Measurements from ENCODE around the gene GEMIN7. TPM values are rescaled to one million over a fixed set of nuclear protein-coding genes. Genes with fewer than 3 reads are reported as not detected.

GEMIN7 gene
- polyA plus RNA-seq, 2 of the 4 experiments (the other 2 are of a cell fraction), result 42.2 to 86.0 TPM

- Histone ChIP-seq H3K9me3 (no peaks in the 10 kb centered on the region), H3K4me1 (0 out of 3 replicates have a peak, but pooled peaks cover 3% of the 10 kb centered on the region), H3K4me2 (no peak overlapping the region), H3K27ac (no peak overlapping the region), H3K4me3 (no peak overlapping the region)
- FAIRE-seq, result no peak
- WGBS (ENCODE audit: missing lambda C conversion rate), result 96% methylated on average over 4 of the region's 4 CpGs
- DNase-seq (ENCODE audit: low read depth in 1 of 2, low spot score in 1 of 2), result no peak
- ChIA-PET POLR2A (interaction anchor here (1.2 kb wide), 1 partner anchor 60 kb away, joined by 3 read pairs; no protein-coding TSS in a partner anchor), CTCF (interaction anchor here (0.7 to 8.1 kb wide), 11 partner anchors 10 to 159 kb away, joined by 3 to 152 read pairs (median 5); partner anchors contain the start of genes APOC2, CLASRP, GEMIN7 and ZNF296)
- TF ChIP-seq RCOR1 (IDR thresholded peaks at IDR 0.05; ENCODE audit: low read depth, low read length) (no peak), NR3C1 (IDR thresholded peaks at IDR 0.05) (no peak), ATOH8 (CRISPR knock-in tag; IDR thresholded peaks at IDR 0.05; ENCODE audit: low read depth) (no peak), RAD21 (conservative IDR thresholded peaks at IDR 0.05 in 1 of 2, IDR thresholded peaks at IDR 0.05 in 1 of 2) (no peak), BHLHE40 (IDR thresholded peaks at IDR 0.05; ENCODE audit: low read depth, low read length) (no peak), FOSL2 (IDR thresholded peaks at IDR 0.05) (no peak), FOSL2 (CRISPR knock-in tag; IDR thresholded peaks at IDR 0.05) (no peak)
- no peak for ATAC-seq
Observed at GRCh38 chr19:45061965-45062364, 17.1 kb upstream of the GEMIN7 start.

- no peak for FAIRE-seq
- no peak for TF ChIP-seq RCOR1 (IDR thresholded peaks at IDR 0.05; ENCODE audit: low read depth, low read length)
- H3K27ac ChIP-seq, result no peak overlapping the region
Observed at GRCh38 chr19:45063851-45064801, 14.9 kb upstream of the GEMIN7 start.

GRCh38 chr19:45066921-45067661, 12.0 kb upstream of the GEMIN7 start:
- DNase-seq (ENCODE audit: low read depth in 1 of 2, low spot score in 1 of 2) (no peak), FAIRE-seq (no peak), ATAC-seq (no peak)
- no peak for TF ChIP-seq ZFP36 (IDR thresholded peaks at IDR 0.05; ENCODE audit: borderline replicate concordance, partially characterized antibody)
- TF ChIP-seq HOXA7 (CRISPR knock-in tag; IDR thresholded peaks at IDR 0.05), result no peak
- TF ChIP-seq MAX (IDR thresholded peaks at IDR 0.05), result no peak
- no peak for TF ChIP-seq CHD2 (IDR thresholded peaks at IDR 0.05; ENCODE audit: low read length, partially characterized antibody)
- TF ChIP-seq ZSCAN20 (CRISPR knock-in tag; IDR thresholded peaks at IDR 0.05), result no peak
- no peak for TF ChIP-seq POLR2A (IDR thresholded peaks at IDR 0.05; ENCODE audit: low read length)
- no peak for TF ChIP-seq EHMT2 (IDR thresholded peaks at IDR 0.05; ENCODE audit: low read depth)
- TF ChIP-seq MYC (IDR thresholded peaks at IDR 0.05; ENCODE audit: borderline replicate concordance, low read length), result no peak
- TF ChIP-seq TP53 (CRISPR knock-in tag; IDR thresholded peaks at IDR 0.05), result no peak
- TF ChIP-seq PHF8 (IDR thresholded peaks at IDR 0.05; ENCODE audit: borderline replicate concordance, low read depth), result no peak
- TF ChIP-seq HDAC2 (IDR thresholded peaks at IDR 0.05), result no peak
- no peak for TF ChIP-seq KDM5A (IDR thresholded peaks at IDR 0.05)
- TF ChIP-seq JUNB (IDR thresholded peaks at IDR 0.05), result no peak
- TF ChIP-seq RAD21 (conservative IDR thresholded peaks at IDR 0.05 in 1 of 2, IDR thresholded peaks at IDR 0.05 in 1 of 2), result no peak
- no peak for TF ChIP-seq E2F6 (IDR thresholded peaks at IDR 0.05; ENCODE audit: borderline replicate concordance, low read depth)
- no peak for TF ChIP-seq BCL3 (IDR thresholded peaks at IDR 0.05)
- no peak for TF ChIP-seq CTCF (IDR thresholded peaks at IDR 0.05)
- TF ChIP-seq ESRRA (IDR thresholded peaks at IDR 0.05; ENCODE audit: borderline replicate concordance, low read length), result no peak
- no peaks in the 10 kb centered on the region for H3K9me3 ChIP-seq
- ChIA-PET POLR2A (no interaction called here), CTCF (interaction anchor here (1.0 to 3.0 kb wide), 6 partner anchors 7 to 28 kb away, joined by 3 to 25 read pairs (median 4); no protein-coding TSS in a partner anchor)
- no peaks in the 10 kb centered on the region for H3K4me1 ChIP-seq
- no peak overlapping the region for H3K4me3 ChIP-seq
- no peak overlapping the region for H3K27ac ChIP-seq
- no peak overlapping the region for H3K4me2 ChIP-seq
- 93% methylated on average over 22 of the region's 38 CpGs for WGBS (ENCODE audit: missing lambda C conversion rate)

More at GRCh38 chr19:45063851-45064801, 14.9 kb upstream of the GEMIN7 start:
- H3K9me3 ChIP-seq, result no peaks in the 10 kb centered on the region
- DNase-seq (ENCODE audit: low read depth in 1 of 2, low spot score in 1 of 2), result no peak
- 97% methylated on average over 82 of the region's 85 CpGs for WGBS (ENCODE audit: missing lambda C conversion rate)
- ATAC-seq, result no peak
- no peak overlapping the region for H3K4me3 ChIP-seq
- ChIA-PET CTCF (interaction anchor here (0.7 to 8.1 kb wide), 7 partner anchors 8 to 75 kb away, joined by 3 to 152 read pairs (median 42); partner anchors contain the start of genes CLASRP, GEMIN7 and ZNF296), POLR2A (no interaction called here)
- H3K4me2 ChIP-seq, result no peak overlapping the region
- 0 out of 3 replicates have a peak, but pooled peaks cover 3% of the 10 kb centered on the region for H3K4me1 ChIP-seq

Data from A549 (cell line).